T-helper 17 cell (primary cell): ENCODE results near the gene RRAD. TPM values are rescaled to one million over a fixed set of nuclear protein-coding genes. Genes with fewer than 3 reads are reported as not detected.
"Not testable (repeated sequence)": the region's sequence is repeated elsewhere in the genome, so short reads cannot be mapped to it uniquely, and the experiment has no call there.

Experiments
- ATAC-seq: fragments of 150-1000 bp; cut with Tn5 transposase; 2 replicates; pipeline ENCODE4 v1.10.0; 2021; ENCODE audit warnings: mild to moderate bottlenecking, moderate library complexity
- DNase-seq, 3 donors: peaks; one replicate each; pipeline versions ENCODE4 v3.0.0 to v3.0.0-alpha.2; 2020 to 2021
- H3K9me3 ChIP-seq: one replicate; pipeline ENCODE4 v1.7.0; 2013; ENCODE audit warnings: low read length, mild to moderate bottlenecking; ENCODE audit not compliant: control insufficient read depth, poor library complexity, severe bottlenecking
- H3K27ac Mint-ChIP-seq: one replicate; pipeline ENCODE4 v1.8.0; 2022; ENCODE audit warnings: mild to moderate bottlenecking, moderate library complexity, mixed read lengths
- H3K27me3 Mint-ChIP-seq: one replicate; pipeline ENCODE4 v1.8.0; 2022; ENCODE audit warnings: mixed read lengths
- H3K36me3 Mint-ChIP-seq: one replicate; pipeline ENCODE4 v1.8.0; 2022; ENCODE audit warnings: low read depth, mixed read lengths
- H3K4me1 Mint-ChIP-seq: one replicate; pipeline ENCODE4 v1.8.0; 2022; ENCODE audit warnings: mild to moderate bottlenecking, mixed read lengths
- H3K4me3 Mint-ChIP-seq: one replicate; pipeline ENCODE4 v1.8.0; 2022; ENCODE audit warnings: mild to moderate bottlenecking, moderate library complexity, mixed read lengths
- total RNA-seq, 4 donors: library from RNA in 2 of 4; stranded (reverse) in 2 of 4; gene quantifications; one replicate each; pipeline ENCODE4 v1.2.3 and lab custom pipeline; 2022 to 2026

Gene RRAD
- total RNA-seq, 2 donors from 2014 or later, result 0.52 to 0.67 TPM

- Mint-ChIP-seq H3K4me1 (peaks cover 44% of the 10 kb centered on the region), H3K27me3 (no peaks in the 10 kb centered on the region), H3K36me3 (peaks cover 7% of the 10 kb centered on the region), H3K27ac (peak within 1 kb of the TSS; percentile 98), H3K4me3 (peak within 1 kb of the TSS; percentile 99)
- DNase-seq (no peak), ATAC-seq (no peak)
- H3K9me3 ChIP-seq, result no peaks in the 10 kb centered on the region
Observed at GRCh38 chr16:66935314-66936011, 10.1 kb upstream of the RRAD start, which contains the start of gene CES2. TSS of gene CES2 (plus strand) at chr16:66935516. CDS start at chr16:66935636, 120 bp downstream.

GRCh38 chr16:66934839-66935313 lies 9.5 kb upstream of the RRAD start:
- not testable (repeated sequence) for DNase-seq, H3K9me3 ChIP-seq, H3K36me3 Mint-ChIP-seq, ATAC-seq, H3K27me3 Mint-ChIP-seq
- Mint-ChIP-seq H3K4me1 (peaks cover 44% of the 10 kb centered on the region), H3K4me3 (peak overlapping the region; percentile 99), H3K27ac (peak overlapping the region; percentile 98)

- Mint-ChIP-seq H3K27ac (peak within 1 kb of the TSS; percentile 98), H3K36me3 (peaks cover 7% of the 10 kb centered on the region), H3K4me3 (peak within 1 kb of the TSS; percentile 99), H3K27me3 (no peaks in the 10 kb centered on the region), H3K4me1 (peaks cover 44% of the 10 kb centered on the region)
- no peaks in the 10 kb centered on the region for H3K9me3 ChIP-seq
- ATAC-seq (peak; percentile 92), DNase-seq (peak; percentile 83 to 87 (median 84))
Observed at GRCh38 chr16:66934138-66934838, 9.0 kb upstream of the RRAD start, which contains the start of gene CIAO2B. TSS of gene CIAO2B (minus strand) at chr16:66934402. CDS start at chr16:66934364, 38 bp downstream.

GRCh38 chr16:66933776-66934137 lies 8.4 kb upstream of the RRAD start:
- Mint-ChIP-seq H3K4me1 (peaks cover 44% of the 10 kb centered on the region), H3K4me3 (peak overlapping the region; percentile 99), H3K27ac (peak overlapping the region; percentile 98), H3K27me3 (no peaks in the 10 kb centered on the region), H3K36me3 (peaks cover 7% of the 10 kb centered on the region)
- ATAC-seq (peak; percentile 53), DNase-seq (no peak)
- H3K9me3 ChIP-seq, result no peaks in the 10 kb centered on the region

- DNase-seq (no peak), ATAC-seq (no peak)
- H3K4me1 Mint-ChIP-seq, result peaks cover 37% of the 10 kb centered on the region
- H3K27me3 Mint-ChIP-seq, result no peaks in the 10 kb centered on the region
- H3K36me3 Mint-ChIP-seq, result peaks cover 7% of the 10 kb centered on the region
- no peak overlapping the region for H3K27ac Mint-ChIP-seq
- peak overlapping the region; percentile 99 for H3K4me3 Mint-ChIP-seq
- no peaks in the 10 kb centered on the region for H3K9me3 ChIP-seq
Observed at GRCh38 chr16:66932076-66932475, 6.7 kb upstream of the RRAD start.

- Mint-ChIP-seq H3K27me3 (no peaks in the 10 kb centered on the region), H3K4me3 (no peak overlapping the region), H3K27ac (no peak overlapping the region), H3K4me1 (peaks cover 36% of the 10 kb centered on the region), H3K36me3 (peaks cover 7% of the 10 kb centered on the region)
- H3K9me3 ChIP-seq, result no peaks in the 10 kb centered on the region
- ATAC-seq, result no peak
- DNase-seq, result no peak
Observed at GRCh38 chr16:66931665-66932064, 6.3 kb upstream of the RRAD start.

GRCh38 chr16:66930189-66930588 lies 4.9 kb upstream of the RRAD start:
- H3K9me3 ChIP-seq, result no peaks in the 10 kb centered on the region
- no peak for ATAC-seq
- H3K4me3 Mint-ChIP-seq, result no peak overlapping the region
- H3K27ac Mint-ChIP-seq, result peak overlapping the region; percentile 39
- peaks cover 10% of the 10 kb centered on the region for H3K27me3 Mint-ChIP-seq
- DNase-seq, result no peak
- H3K36me3 Mint-ChIP-seq, result peaks cover 7% of the 10 kb centered on the region
- peaks cover 29% of the 10 kb centered on the region for H3K4me1 Mint-ChIP-seq

GRCh38 chr16:66928702-66929388 lies 3.5 kb upstream of the RRAD start:
- no peaks in the 10 kb centered on the region for H3K9me3 ChIP-seq
- DNase-seq (no peak), ATAC-seq (peak; percentile 45)
- H3K27ac Mint-ChIP-seq, result no peak overlapping the region
- H3K27me3 Mint-ChIP-seq, result peaks cover 15% of the 10 kb centered on the region
- no peak overlapping the region for H3K4me3 Mint-ChIP-seq
- H3K36me3 Mint-ChIP-seq, result peaks cover 3% of the 10 kb centered on the region
- peaks cover 26% of the 10 kb centered on the region for H3K4me1 Mint-ChIP-seq

- H3K4me3 Mint-ChIP-seq, result no peak overlapping the region
- peaks cover 2% of the 10 kb centered on the region for H3K36me3 Mint-ChIP-seq
- no peaks in the 10 kb centered on the region for H3K9me3 ChIP-seq
- H3K4me1 Mint-ChIP-seq, result peaks cover 21% of the 10 kb centered on the region
- H3K27ac Mint-ChIP-seq, result peak overlapping the region; percentile 6
- ATAC-seq, result no peak
- H3K27me3 Mint-ChIP-seq, result peaks cover 23% of the 10 kb centered on the region
- no peak for DNase-seq
Observed at GRCh38 chr16:66927918-66928649, 2.7 kb upstream of the RRAD start.

GRCh38 chr16:66926961-66927436 lies 1.7 kb upstream of the RRAD start:
- H3K9me3 ChIP-seq, result no peaks in the 10 kb centered on the region
- Mint-ChIP-seq H3K27me3 (peaks cover 28% of the 10 kb centered on the region), H3K36me3 (peaks cover 2% of the 10 kb centered on the region), H3K4me1 (peaks cover 11% of the 10 kb centered on the region), H3K27ac (no peak overlapping the region), H3K4me3 (no peak overlapping the region)
- no peak for DNase-seq
- no peak for ATAC-seq

GRCh38 chr16:66926171-66926947 lies 1.0 kb upstream of the RRAD start:
- no peak overlapping the region for H3K27ac Mint-ChIP-seq
- peaks cover 3% of the 10 kb centered on the region for H3K36me3 Mint-ChIP-seq
- no peak for ATAC-seq
- peaks cover 8% of the 10 kb centered on the region for H3K4me1 Mint-ChIP-seq
- peak overlapping the region; percentile 79 for H3K4me3 Mint-ChIP-seq
- peaks cover 35% of the 10 kb centered on the region for H3K27me3 Mint-ChIP-seq
- no peak for DNase-seq
- no peaks in the 10 kb centered on the region for H3K9me3 ChIP-seq
